GM23338 (cell line): ENCODE data around the gene ZNF628. TPM values are rescaled to one million over a fixed set of nuclear protein-coding genes. Genes with fewer than 3 reads are reported as not detected.

Experiments
- ATAC-seq: fragments of 200-7000 bp; cut with Tn5 transposase; 3 replicates; pipeline ENCODE4 v1.9.1; 2020
- DNase-seq: peaks from one replicate; pipeline ENCODE4 v3.0.0-alpha.2; 2015; ENCODE audit warnings: low spot score
- H2AFZ ChIP-seq: fragments of 200-600 bp; sonication (generic); 2 replicates; pipeline ENCODE4 v1.8.0; 2016; ENCODE audit warnings: antibody characterized with exemption, mild to moderate bottlenecking, moderate library complexity
- H3F3A ChIP-seq: fragments of 200-600 bp; sonication (generic); replicated peaks from 2 replicates; pipeline ENCODE4 v1.8.0; 2017; ENCODE audit warnings: antibody characterized with exemption, mixed run types, low read depth
- H3K27ac ChIP-seq: fragments of 200-600 bp; sonication (generic); 2 replicates; pipeline ENCODE4 v1.6.1; 2016; ENCODE audit warnings: low read depth
- H3K27me3 ChIP-seq: fragments of 200-600 bp; sonication (generic); 2 replicates; pipeline ENCODE4 v1.8.0; 2016; ENCODE audit warnings: mild to moderate bottlenecking, mixed run types, moderate library complexity; ENCODE audit not compliant: insufficient read depth
- H3K36me3 ChIP-seq: fragments of 200-600 bp; sonication (generic); 2 replicates; pipeline ENCODE4 v1.8.0; 2016; ENCODE audit warnings: mild to moderate bottlenecking; ENCODE audit not compliant: insufficient read depth
- H3K4me1 ChIP-seq: fragments of 200-600 bp; sonication (generic); 2 replicates; pipeline ENCODE4 v1.8.0; 2016; ENCODE audit warnings: mild to moderate bottlenecking, moderate library complexity; ENCODE audit not compliant: insufficient read depth
- H3K4me2 ChIP-seq: fragments of 200-600 bp; sonication (generic); 2 replicates; pipeline ENCODE4 v1.7.1; 2017; ENCODE audit warnings: mixed run types
- H3K4me3 ChIP-seq: fragments of 200-600 bp; sonication (generic); 2 replicates; pipeline ENCODE4 v1.6.1; 2016; ENCODE audit warnings: mixed run types
- H3K79me2 ChIP-seq: fragments of 200-600 bp; sonication (generic); replicated peaks from 2 replicates; pipeline ENCODE4 v1.8.0; 2017; ENCODE audit warnings: mild to moderate bottlenecking; ENCODE audit not compliant: insufficient read depth
- H3K9me2 ChIP-seq: fragments of 200-600 bp; sonication (generic); 2 replicates; pipeline ENCODE4 v1.8.0; 2017; ENCODE audit not compliant: insufficient read depth
- H4K20me1 ChIP-seq: fragments of 200-600 bp; sonication (generic); replicated peaks from 2 replicates; pipeline ENCODE4 v1.8.0; 2017; ENCODE audit warnings: mild to moderate bottlenecking; ENCODE audit not compliant: insufficient read depth
- H3K27ac Mint-ChIP-seq: 2 replicates; pipeline ENCODE4 v1.8.0; 2020; ENCODE audit warnings: inconsistent platforms, mild to moderate bottlenecking, moderate library complexity, mixed read lengths
- H3K27me3 Mint-ChIP-seq: 3 replicates; pipeline ENCODE4 v1.8.0; 2022; ENCODE audit warnings: low read depth, mild to moderate bottlenecking, moderate library complexity, mixed read lengths, inconsistent platforms; ENCODE audit not compliant: insufficient read depth, poor library complexity
- H3K36me3 Mint-ChIP-seq: 3 replicates; pipeline ENCODE4 v1.8.0; 2021; ENCODE audit warnings: low read depth, mild to moderate bottlenecking, inconsistent platforms, moderate library complexity, mixed read lengths
- H3K4me1 Mint-ChIP-seq: 3 replicates; pipeline ENCODE4 v1.8.0; 2020; ENCODE audit warnings: mild to moderate bottlenecking, inconsistent platforms, mixed read lengths
- H3K4me3 Mint-ChIP-seq: 3 replicates; pipeline ENCODE4 v1.8.0; 2021; ENCODE audit warnings: moderate library complexity, mild to moderate bottlenecking, inconsistent platforms, mixed read lengths
- H3K9me3 Mint-ChIP-seq: 3 replicates; pipeline ENCODE4 v1.8.0; 2020; ENCODE audit warnings: moderate library complexity, mild to moderate bottlenecking, inconsistent platforms, mixed read lengths
- CREB1 ChIP-seq: fragments of 250-450 bp; sonication (Bioruptor Pico); IDR thresholded peaks from 2 replicates; pipeline ENCODE4 v1.5.0; 2020; ENCODE audit warnings: low read depth, mild to moderate bottlenecking, moderate library complexity
- EZH2 ChIP-seq: fragments of 200-600 bp; sonication (generic); IDR thresholded peaks from one replicate; pipeline ENCODE4 v1.8.0; 2017; ENCODE audit warnings: antibody characterized with exemption, mild to moderate bottlenecking, low read depth; ENCODE audit not compliant: unreplicated experiment
- EZH2phosphoT487 ChIP-seq: fragments of 200-600 bp; sonication (generic); IDR thresholded peaks from one replicate; pipeline ENCODE4 v1.8.1; 2018; ENCODE audit warnings: antibody characterized with exemption; ENCODE audit not compliant: unreplicated experiment
- NANOG ChIP-seq: IDR thresholded peaks from 2 replicates; pipeline ENCODE4 v1.6.1; 2016; ENCODE audit warnings: antibody characterized with exemption, borderline replicate concordance
- polyA plus RNA-seq: library from polyadenylated mRNA; unstranded; fragments of >200 nt; fragmentation: Nextera tagmentation; extraction: Ambion mirVana; gene quantifications from 2 replicates; pipeline ENCODE4 v1.2.1, GENCODE V29; 2016
- total RNA-seq: library from RNA; depleted of rRNA; stranded (reverse); fragments of >200 nt; shearing (Covaris generic); gene quantifications from 2 replicates; pipeline ENCODE4 v1.2.3, GENCODE V29; 2014
- TF ChIP-seq, protein P1 (sequence below): fragments of 250-450 bp; sonication (Bioruptor Pico); IDR thresholded peaks from 2 replicates; pipeline ENCODE4 v1.5.0; 2020; ENCODE audit warnings: mild to moderate bottlenecking, moderate library complexity
- TF ChIP-seq, protein P2 (sequence below): IDR thresholded peaks from one replicate; pipeline ENCODE4 v1.6.1; 2018; ENCODE audit warnings: antibody characterized with exemption; ENCODE audit not compliant: unreplicated experiment

The ZNF628 gene
- total and polyA plus RNA-seq, 2 experiments from 2014 or later, result 4.9 to 10.7 TPM

DNA sequence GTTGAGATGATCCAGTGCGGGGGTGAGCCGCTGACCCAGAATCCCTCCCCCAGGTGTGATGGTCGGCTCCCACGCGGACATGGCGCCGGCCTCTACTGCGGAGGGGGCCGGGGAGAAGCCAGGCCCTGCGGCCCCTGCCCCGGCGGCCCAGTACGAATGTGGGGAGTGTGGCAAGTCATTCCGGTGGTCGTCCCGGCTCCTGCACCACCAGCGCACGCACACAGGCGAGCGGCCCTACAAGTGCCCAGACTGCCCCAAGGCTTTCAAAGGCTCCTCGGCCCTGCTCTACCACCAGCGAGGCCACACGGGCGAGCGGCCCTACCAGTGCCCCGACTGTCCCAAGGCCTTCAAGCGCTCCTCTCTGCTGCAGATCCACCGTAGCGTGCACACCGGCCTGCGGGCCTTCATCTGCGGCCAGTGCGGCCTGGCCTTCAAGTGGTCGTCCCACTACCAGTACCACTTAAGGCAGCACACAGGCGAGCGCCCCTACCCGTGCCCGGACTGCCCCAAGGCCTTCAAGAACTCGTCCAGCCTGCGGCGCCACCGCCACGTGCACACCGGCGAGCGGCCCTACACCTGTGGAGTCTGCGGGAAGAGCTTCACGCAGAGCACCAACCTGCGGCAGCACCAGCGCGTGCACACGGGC lies 4.9 kb downstream of the ZNF628 start:
- H3K36me3 Mint-ChIP-seq, result peaks cover 9% of the 10 kb centered on the region; the same call in 2 of the 3 replicates
- H3K4me3 ChIP-seq, result peak overlapping the region; percentile 41; the same call in 1 of the 2 replicates
- H3K27ac Mint-ChIP-seq, result no peak overlapping the region
- H3K4me3 Mint-ChIP-seq, result peak overlapping the region; percentile 43; the same call in 2 of the 3 replicates
- peaks cover 12% of the 10 kb centered on the region; the same call in 1 of the 2 replicates for H3F3A ChIP-seq
- no peaks in the 10 kb centered on the region for H3K36me3 ChIP-seq
- peak overlapping the region; percentile 64; the same call in 1 of the 2 replicates for H3K4me2 ChIP-seq
- H4K20me1 ChIP-seq, result no peaks in the 10 kb centered on the region
- H3K27me3 Mint-ChIP-seq, result peaks cover 14% of the 10 kb centered on the region
- no peak for ATAC-seq
- H2AFZ ChIP-seq, result no peak overlapping the region
- peaks cover 11% of the 10 kb centered on the region; the same call in 1 of the 2 replicates for H3K4me1 ChIP-seq
- H3K79me2 ChIP-seq, result peaks cover 9% of the 10 kb centered on the region
- no peak for TF ChIP-seq NANOG
- TF ChIP-seq EZH2phosphoT487, result no peak
- no peak for TF ChIP-seq EZH2
- TF ChIP-seq, protein P1, sequence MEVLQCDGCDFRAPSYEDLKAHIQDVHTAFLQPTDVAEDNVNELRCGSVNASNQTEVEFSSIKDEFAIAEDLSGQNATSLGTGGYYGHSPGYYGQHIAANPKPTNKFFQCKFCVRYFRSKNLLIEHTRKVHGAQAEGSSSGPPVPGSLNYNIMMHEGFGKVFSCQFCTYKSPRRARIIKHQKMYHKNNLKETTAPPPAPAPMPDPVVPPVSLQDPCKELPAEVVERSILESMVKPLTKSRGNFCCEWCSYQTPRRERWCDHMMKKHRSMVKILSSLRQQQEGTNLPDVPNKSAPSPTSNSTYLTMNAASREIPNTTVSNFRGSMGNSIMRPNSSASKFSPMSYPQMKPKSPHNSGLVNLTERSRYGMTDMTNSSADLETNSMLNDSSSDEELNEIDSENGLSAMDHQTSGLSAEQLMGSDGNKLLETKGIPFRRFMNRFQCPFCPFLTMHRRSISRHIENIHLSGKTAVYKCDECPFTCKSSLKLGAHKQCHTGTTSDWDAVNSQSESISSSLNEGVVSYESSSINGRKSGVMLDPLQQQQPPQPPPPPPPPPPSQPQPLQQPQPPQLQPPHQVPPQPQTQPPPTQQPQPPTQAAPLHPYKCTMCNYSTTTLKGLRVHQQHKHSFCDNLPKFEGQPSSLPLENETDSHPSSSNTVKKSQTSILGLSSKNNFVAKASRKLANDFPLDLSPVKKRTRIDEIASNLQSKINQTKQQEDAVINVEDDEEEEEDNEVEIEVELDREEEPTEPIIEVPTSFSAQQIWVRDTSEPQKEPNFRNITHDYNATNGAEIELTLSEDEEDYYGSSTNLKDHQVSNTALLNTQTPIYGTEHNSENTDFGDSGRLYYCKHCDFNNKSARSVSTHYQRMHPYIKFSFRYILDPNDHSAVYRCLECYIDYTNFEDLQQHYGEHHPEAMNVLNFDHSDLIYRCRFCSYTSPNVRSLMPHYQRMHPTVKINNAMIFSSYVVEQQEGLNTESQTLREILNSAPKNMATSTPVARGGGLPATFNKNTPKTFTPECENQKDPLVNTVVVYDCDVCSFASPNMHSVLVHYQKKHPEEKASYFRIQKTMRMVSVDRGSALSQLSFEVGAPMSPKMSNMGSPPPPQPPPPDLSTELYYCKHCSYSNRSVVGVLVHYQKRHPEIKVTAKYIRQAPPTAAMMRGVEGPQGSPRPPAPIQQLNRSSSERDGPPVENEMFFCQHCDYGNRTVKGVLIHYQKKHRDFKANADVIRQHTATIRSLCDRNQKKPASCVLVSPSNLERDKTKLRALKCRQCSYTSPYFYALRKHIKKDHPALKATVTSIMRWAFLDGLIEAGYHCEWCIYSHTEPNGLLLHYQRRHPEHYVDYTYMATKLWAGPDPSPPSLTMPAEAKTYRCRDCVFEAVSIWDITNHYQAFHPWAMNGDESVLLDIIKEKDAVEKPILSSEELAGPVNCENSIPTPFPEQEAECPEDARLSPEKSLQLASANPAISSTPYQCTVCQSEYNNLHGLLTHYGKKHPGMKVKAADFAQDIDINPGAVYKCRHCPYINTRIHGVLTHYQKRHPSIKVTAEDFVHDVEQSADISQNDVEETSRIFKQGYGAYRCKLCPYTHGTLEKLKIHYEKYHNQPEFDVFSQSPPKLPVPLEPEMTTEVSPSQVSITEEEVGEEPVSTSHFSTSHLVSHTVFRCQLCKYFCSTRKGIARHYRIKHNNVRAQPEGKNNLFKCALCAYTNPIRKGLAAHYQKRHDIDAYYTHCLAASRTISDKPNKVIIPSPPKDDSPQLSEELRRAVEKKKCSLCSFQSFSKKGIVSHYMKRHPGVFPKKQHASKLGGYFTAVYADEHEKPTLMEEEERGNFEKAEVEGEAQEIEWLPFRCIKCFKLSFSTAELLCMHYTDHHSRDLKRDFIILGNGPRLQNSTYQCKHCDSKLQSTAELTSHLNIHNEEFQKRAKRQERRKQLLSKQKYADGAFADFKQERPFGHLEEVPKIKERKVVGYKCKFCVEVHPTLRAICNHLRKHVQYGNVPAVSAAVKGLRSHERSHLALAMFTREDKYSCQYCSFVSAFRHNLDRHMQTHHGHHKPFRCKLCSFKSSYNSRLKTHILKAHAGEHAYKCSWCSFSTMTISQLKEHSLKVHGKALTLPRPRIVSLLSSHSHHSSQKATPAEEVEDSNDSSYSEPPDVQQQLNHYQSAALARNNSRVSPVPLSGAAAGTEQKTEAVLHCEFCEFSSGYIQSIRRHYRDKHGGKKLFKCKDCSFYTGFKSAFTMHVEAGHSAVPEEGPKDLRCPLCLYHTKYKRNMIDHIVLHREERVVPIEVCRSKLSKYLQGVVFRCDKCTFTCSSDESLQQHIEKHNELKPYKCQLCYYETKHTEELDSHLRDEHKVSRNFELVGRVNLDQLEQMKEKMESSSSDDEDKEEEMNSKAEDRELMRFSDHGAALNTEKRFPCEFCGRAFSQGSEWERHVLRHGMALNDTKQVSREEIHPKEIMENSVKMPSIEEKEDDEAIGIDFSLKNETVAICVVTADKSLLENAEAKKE (CRISPR knock-in tag), result no peak
- peaks cover 3% of the 10 kb centered on the region; the same call in 2 of the 3 replicates for H3K9me3 Mint-ChIP-seq
- DNase-seq, result no peak
- H3K9me2 ChIP-seq, result no peaks in the 10 kb centered on the region
- H3K27me3 ChIP-seq, result no peaks in the 10 kb centered on the region
- no peak overlapping the region for H3K27ac ChIP-seq
- peaks cover 32% of the 10 kb centered on the region for H3K4me1 Mint-ChIP-seq

DNA sequence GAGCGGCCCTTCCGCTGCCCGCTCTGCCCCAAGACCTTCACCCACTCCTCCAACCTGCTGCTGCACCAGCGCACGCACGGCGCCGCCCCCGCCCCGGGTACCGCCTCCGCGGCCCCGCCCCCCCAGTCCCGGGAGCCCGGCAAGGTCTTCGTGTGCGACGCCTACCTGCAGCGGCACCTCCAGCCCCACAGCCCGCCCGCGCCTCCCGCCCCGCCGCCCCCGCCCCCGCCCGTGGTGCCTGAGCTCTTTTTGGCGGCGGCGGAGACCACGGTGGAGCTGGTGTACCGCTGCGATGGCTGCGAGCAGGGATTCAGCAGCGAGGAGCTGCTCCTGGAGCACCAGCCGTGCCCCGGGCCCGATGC lies 5.4 kb downstream of the ZNF628 start:
- H3K27me3 Mint-ChIP-seq, result peaks cover 14% of the 10 kb centered on the region
- H3K4me3 ChIP-seq, result peak overlapping the region; percentile 44; the same call in 1 of the 2 replicates
- H3K9me2 ChIP-seq, result no peaks in the 10 kb centered on the region
- H4K20me1 ChIP-seq, result no peaks in the 10 kb centered on the region
- H3K4me1 ChIP-seq, result peaks cover 11% of the 10 kb centered on the region; the same call in 1 of the 2 replicates
- peak overlapping the region; percentile 43; the same call in 2 of the 3 replicates for H3K4me3 Mint-ChIP-seq
- H3K36me3 ChIP-seq, result no peaks in the 10 kb centered on the region
- H3K79me2 ChIP-seq, result peaks cover 9% of the 10 kb centered on the region
- no peak overlapping the region for H3K27ac ChIP-seq
- no peak overlapping the region for H2AFZ ChIP-seq
- DNase-seq (no peak), ATAC-seq (peak; percentile 18)
- H3K4me1 Mint-ChIP-seq, result peaks cover 33% of the 10 kb centered on the region
- H3K27ac Mint-ChIP-seq, result no peak overlapping the region
- H3K9me3 Mint-ChIP-seq, result peaks cover 3% of the 10 kb centered on the region; the same call in 2 of the 3 replicates
- peaks cover 9% of the 10 kb centered on the region; the same call in 2 of the 3 replicates for H3K36me3 Mint-ChIP-seq
- H3F3A ChIP-seq, result peaks cover 12% of the 10 kb centered on the region
- H3K27me3 ChIP-seq, result no peaks in the 10 kb centered on the region
- H3K4me2 ChIP-seq, result peak overlapping the region; percentile 66; the same call in 1 of the 2 replicates
- no peak for TF ChIP-seq EZH2
- TF ChIP-seq CREB1 (CRISPR knock-in tag), result no peak
- TF ChIP-seq, protein P2, sequence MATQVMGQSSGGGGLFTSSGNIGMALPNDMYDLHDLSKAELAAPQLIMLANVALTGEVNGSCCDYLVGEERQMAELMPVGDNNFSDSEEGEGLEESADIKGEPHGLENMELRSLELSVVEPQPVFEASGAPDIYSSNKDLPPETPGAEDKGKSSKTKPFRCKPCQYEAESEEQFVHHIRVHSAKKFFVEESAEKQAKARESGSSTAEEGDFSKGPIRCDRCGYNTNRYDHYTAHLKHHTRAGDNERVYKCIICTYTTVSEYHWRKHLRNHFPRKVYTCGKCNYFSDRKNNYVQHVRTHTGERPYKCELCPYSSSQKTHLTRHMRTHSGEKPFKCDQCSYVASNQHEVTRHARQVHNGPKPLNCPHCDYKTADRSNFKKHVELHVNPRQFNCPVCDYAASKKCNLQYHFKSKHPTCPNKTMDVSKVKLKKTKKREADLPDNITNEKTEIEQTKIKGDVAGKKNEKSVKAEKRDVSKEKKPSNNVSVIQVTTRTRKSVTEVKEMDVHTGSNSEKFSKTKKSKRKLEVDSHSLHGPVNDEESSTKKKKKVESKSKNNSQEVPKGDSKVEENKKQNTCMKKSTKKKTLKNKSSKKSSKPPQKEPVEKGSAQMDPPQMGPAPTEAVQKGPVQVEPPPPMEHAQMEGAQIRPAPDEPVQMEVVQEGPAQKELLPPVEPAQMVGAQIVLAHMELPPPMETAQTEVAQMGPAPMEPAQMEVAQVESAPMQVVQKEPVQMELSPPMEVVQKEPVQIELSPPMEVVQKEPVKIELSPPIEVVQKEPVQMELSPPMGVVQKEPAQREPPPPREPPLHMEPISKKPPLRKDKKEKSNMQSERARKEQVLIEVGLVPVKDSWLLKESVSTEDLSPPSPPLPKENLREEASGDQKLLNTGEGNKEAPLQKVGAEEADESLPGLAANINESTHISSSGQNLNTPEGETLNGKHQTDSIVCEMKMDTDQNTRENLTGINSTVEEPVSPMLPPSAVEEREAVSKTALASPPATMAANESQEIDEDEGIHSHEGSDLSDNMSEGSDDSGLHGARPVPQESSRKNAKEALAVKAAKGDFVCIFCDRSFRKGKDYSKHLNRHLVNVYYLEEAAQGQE, result no peak
